Neural crest cell (in vitro differentiated cells): ENCODE measurements around the gene AAK1. TPM values are rescaled to one million over a fixed set of nuclear protein-coding genes. Genes with fewer than 3 reads are reported as not detected.

ENCODE experiments used
- DNase-seq: peaks from one replicate; pipeline ENCODE4 v3.0.0; 2021; ENCODE audit warnings: low read depth, mixed read lengths, low spot score
- H3K27ac Mint-ChIP-seq: one replicate; pipeline ENCODE4 v1.8.0; 2021; ENCODE audit warnings: mild to moderate bottlenecking, mixed read lengths; ENCODE audit not compliant: unreplicated experiment
- H3K27me3 Mint-ChIP-seq: 2 replicates; pipeline ENCODE4 v1.8.0; 2021; ENCODE audit warnings: low read depth, mild to moderate bottlenecking, mixed read lengths
- H3K36me3 Mint-ChIP-seq: 2 replicates; pipeline ENCODE4 v1.8.0; 2021; ENCODE audit warnings: low read depth, mild to moderate bottlenecking, mixed read lengths
- H3K4me1 Mint-ChIP-seq: 2 replicates; pipeline ENCODE4 v1.8.0; 2021; ENCODE audit warnings: mixed read lengths
- H3K4me3 Mint-ChIP-seq: one replicate; pipeline ENCODE4 v1.8.0; 2021; ENCODE audit warnings: mild to moderate bottlenecking, mixed read lengths
- H3K9me3 Mint-ChIP-seq: 2 replicates; pipeline ENCODE4 v1.8.0; 2021; ENCODE audit warnings: mixed read lengths
- total RNA-seq: library from RNA; stranded (reverse); gene quantifications from 2 replicates; pipeline ENCODE4 v1.2.1, GENCODE V29; 2021
- TF ChIP-seq, protein P1 (sequence below): fragments of 200-600 bp; sonication (generic); conservative IDR thresholded peaks from 2 replicates; pipeline ENCODE4 v1.5.0; 2021; ENCODE audit warnings: antibody characterized with exemption, mild to moderate bottlenecking

AAK1 gene
- total RNA-seq, 1 donor from 2014 or later: 38.8 TPM

GRCh38 chr2:69631402-69631801 lies 12.1 kb downstream of the AAK1 start:
- TF ChIP-seq, protein P1, sequence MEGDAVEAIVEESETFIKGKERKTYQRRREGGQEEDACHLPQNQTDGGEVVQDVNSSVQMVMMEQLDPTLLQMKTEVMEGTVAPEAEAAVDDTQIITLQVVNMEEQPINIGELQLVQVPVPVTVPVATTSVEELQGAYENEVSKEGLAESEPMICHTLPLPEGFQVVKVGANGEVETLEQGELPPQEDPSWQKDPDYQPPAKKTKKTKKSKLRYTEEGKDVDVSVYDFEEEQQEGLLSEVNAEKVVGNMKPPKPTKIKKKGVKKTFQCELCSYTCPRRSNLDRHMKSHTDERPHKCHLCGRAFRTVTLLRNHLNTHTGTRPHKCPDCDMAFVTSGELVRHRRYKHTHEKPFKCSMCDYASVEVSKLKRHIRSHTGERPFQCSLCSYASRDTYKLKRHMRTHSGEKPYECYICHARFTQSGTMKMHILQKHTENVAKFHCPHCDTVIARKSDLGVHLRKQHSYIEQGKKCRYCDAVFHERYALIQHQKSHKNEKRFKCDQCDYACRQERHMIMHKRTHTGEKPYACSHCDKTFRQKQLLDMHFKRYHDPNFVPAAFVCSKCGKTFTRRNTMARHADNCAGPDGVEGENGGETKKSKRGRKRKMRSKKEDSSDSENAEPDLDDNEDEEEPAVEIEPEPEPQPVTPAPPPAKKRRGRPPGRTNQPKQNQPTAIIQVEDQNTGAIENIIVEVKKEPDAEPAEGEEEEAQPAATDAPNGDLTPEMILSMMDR: no peak
- Mint-ChIP-seq H3K27ac (no peak overlapping the region), H3K9me3 (no peaks in the 10 kb centered on the region), H3K36me3 (no peaks in the 10 kb centered on the region), H3K4me1 (no peaks in the 10 kb centered on the region), H3K27me3 (no peaks in the 10 kb centered on the region), H3K4me3 (no peak overlapping the region)
- DNase-seq: no peak

DNA sequence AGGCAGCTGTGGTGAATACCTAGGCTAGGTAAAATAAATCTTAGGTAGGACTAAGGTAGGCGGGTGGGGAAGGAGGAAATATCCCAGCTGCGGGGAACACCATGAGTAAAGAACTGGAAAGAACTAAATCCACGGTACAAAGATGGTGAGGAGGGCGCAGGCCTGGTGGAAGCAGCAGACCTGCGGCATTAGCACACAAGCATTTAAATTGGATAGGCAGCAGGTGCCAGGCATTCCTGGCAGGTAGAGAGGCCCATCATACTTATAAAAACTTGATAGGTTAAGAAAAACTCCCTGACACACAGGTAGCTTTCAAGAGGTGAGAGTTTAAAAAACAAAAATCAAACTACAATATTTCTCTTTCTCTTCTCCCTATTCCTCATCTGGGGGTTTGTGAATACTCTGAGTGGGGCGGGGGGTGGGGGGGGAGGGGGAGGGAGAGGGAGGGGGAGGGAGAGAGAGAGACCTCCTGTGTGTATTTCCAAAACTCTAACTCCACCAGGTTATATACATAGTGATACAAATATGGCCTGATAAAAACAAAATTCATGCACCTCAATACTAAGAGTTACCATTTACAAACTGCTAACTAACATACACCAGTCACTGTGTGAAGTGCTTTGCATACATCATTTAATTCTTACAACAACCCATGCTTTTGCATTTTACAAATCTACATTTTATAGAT lies 13.5 kb downstream of the AAK1 start:
- no peaks in the 10 kb centered on the region for H3K36me3 Mint-ChIP-seq
- DNase-seq: no peak
- no peaks in the 10 kb centered on the region for H3K27me3 Mint-ChIP-seq
- H3K9me3 Mint-ChIP-seq: no peaks in the 10 kb centered on the region
- H3K4me3 Mint-ChIP-seq: no peak overlapping the region
- H3K4me1 Mint-ChIP-seq: no peaks in the 10 kb centered on the region
- TF ChIP-seq, protein P1: no peak
- H3K27ac Mint-ChIP-seq: no peak overlapping the region

GRCh38 chr2:69628325-69629021 lies 15.1 kb downstream of the AAK1 start:
- TF ChIP-seq, protein P1: no peak
- no peak for DNase-seq
- Mint-ChIP-seq H3K27me3 (no peaks in the 10 kb centered on the region), H3K36me3 (no peaks in the 10 kb centered on the region), H3K9me3 (no peaks in the 10 kb centered on the region), H3K4me1 (no peaks in the 10 kb centered on the region), H3K4me3 (no peak overlapping the region), H3K27ac (no peak overlapping the region)

GRCh38 chr2:69625078-69625795 lies 18.3 kb downstream of the AAK1 start:
- Mint-ChIP-seq H3K9me3 (no peaks in the 10 kb centered on the region), H3K4me3 (no peak overlapping the region), H3K27me3 (no peaks in the 10 kb centered on the region), H3K36me3 (peaks cover 5% of the 10 kb centered on the region), H3K27ac (no peak overlapping the region), H3K4me1 (no peaks in the 10 kb centered on the region)
- no peak for DNase-seq
- TF ChIP-seq, protein P1: no peak

GRCh38 chr2:69624611-69625010 lies 18.9 kb downstream of the AAK1 start:
- DNase-seq: no peak
- H3K36me3 Mint-ChIP-seq: peaks cover 5% of the 10 kb centered on the region
- no peaks in the 10 kb centered on the region for H3K4me1 Mint-ChIP-seq
- no peak overlapping the region for H3K4me3 Mint-ChIP-seq
- no peaks in the 10 kb centered on the region for H3K27me3 Mint-ChIP-seq
- TF ChIP-seq, protein P1: no peak
- no peak overlapping the region for H3K27ac Mint-ChIP-seq
- H3K9me3 Mint-ChIP-seq: no peaks in the 10 kb centered on the region
